Superior temporal gyrus (tissue), 1 donor: ENCODE results near the gene ZBTB17.
"Not testable (repeated sequence)": the region's sequence is repeated elsewhere in the genome, so short reads cannot be mapped to it uniquely, and the experiment has no call there.

ENCODE experiments used
- DNase-seq: peaks from one replicate; pipeline ENCODE4 v3.0.0-alpha.2; 2016; ENCODE audit errors: extremely low spot score

Gene ZBTB17

DNA sequence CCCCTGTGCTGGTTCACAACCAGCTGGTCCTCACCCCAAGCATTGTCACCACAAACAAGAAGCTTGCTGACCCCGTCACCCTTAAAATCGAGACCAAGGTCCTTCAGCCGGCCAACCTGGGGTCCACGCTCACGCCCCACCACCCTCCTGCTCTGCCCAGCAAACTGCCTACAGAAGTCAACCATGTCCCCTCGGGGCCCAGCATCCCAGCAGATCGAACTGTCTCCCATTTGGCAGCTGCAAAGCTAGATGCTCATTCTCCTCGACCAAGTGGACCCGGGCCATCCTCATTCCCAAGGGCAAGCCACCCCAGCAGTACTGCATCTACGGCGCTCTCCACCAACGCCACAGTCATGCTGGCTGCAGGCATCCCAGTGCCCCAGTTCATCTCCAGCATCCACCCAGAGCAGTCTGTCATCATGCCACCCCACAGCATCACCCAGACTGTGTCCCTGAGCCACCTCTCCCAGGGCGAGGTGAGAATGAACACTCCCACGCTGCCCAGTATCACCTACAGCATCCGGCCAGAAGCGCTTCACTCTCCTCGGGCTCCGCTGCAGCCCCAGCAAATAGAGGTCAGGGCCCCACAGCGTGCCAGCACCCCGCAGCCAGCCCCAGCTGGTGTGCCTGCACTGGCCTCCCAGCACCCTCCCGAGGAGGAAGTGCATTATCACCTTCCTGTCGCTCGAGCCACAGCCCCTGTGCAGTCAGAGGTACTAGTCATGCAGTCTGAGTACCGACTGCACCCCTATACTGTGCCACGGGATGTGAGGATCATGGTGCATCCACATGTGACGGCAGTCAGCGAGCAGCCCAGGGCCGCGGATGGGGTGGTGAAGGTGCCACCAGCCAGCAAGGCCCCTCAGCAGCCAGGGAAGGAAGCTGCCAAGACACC is 40.6 kb downstream of the ZBTB17 start:
- DNase-seq, result no peak

DNA sequence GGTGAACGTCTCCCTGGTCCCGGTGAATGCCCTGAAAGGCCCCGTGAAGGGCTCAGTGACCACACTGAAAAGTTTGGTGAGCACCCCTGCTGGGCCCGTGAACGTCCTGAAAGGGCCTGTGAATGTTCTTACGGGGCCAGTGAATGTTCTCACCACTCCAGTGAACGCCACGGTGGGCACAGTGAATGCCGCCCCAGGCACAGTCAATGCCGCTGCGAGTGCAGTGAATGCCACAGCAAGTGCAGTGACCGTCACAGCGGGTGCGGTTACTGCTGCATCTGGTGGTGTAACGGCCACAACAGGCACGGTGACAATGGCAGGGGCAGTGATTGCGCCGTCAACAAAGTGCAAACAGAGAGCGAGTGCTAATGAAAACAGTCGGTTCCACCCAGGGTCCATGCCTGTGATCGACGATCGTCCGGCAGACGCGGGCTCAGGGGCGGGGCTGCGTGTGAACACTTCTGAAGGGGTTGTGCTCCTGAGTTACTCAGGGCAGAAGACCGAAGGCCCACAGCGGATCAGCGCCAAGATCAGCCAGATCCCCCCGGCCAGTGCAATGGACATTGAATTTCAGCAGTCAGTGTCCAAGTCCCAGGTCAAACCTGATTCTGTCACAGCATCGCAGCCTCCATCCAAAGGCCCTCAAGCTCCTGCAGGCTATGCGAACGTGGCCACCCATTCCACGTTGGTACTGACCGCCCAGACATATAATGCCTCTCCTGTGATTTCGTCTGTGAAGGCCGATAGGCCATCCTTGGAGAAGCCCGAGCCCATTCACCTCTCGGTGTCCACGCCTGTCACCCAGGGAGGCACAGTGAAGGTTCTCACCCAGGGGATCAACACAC is 41.5 kb downstream of the ZBTB17 start:
- DNase-seq, result no peak

DNA sequence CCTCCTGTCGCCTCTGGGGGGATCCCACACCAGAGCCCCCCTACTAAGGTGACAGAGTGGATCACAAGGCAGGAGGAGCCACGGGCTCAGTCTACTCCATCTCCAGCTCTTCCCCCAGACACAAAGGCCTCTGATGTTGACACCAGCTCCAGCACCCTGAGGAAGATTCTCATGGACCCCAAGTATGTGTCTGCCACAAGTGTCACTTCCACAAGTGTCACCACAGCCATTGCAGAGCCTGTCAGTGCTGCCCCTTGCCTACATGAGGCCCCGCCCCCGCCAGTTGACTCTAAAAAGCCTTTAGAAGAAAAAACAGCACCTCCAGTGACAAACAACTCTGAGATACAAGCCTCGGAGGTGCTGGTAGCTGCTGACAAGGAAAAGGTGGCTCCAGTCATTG is 42.2 kb downstream of the ZBTB17 start:
- DNase-seq, result no peak

DNA sequence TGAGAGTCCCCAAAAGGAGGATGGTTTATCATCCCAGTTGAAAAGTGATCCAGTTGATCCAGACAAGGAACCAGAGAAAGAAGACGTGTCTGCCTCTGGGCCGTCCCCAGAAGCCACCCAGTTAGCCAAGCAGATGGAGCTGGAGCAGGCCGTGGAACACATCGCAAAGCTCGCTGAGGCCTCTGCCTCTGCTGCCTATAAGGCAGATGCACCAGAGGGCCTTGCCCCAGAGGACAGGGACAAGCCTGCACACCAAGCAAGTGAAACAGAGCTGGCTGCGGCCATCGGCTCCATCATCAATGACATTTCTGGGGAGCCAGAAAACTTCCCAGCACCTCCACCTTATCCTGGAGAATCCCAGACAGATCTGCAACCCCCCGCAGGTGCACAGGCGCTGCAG is 43.3 kb downstream of the ZBTB17 start:
- DNase-seq, result no peak

DNA sequence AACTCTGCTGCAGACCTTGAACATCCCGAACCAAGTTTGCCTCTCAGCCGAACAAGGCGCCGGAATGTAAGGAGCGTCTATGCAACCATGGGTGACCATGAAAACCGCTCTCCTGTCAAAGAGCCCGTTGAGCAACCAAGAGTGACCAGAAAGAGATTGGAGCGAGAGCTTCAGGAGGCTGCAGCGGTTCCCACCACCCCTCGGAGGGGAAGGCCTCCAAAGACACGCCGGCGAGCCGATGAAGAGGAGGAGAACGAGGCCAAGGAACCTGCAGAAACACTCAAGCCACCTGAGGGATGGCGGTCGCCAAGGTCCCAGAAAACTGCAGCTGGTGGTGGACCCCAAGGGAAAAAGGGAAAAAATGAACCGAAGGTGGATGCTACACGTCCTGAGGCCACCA is 44.0 kb downstream of the ZBTB17 start:
- DNase-seq, result no peak

DNA sequence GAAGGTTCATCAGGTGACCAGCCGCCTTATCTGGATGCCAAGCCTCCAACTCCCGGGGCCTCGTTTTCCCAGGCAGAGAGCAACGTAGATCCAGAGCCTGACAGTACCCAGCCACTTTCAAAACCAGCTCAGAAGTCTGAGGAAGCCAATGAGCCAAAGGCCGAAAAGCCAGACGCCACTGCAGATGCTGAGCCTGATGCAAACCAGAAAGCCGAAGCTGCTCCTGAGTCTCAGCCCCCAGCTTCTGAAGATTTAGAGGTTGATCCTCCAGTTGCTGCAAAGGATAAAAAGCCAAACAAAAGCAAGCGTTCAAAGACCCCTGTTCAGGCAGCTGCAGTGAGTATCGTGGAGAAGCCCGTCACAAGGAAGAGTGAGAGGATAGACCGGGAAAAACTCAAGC is 44.5 kb downstream of the ZBTB17 start:
- no peak for DNase-seq

DNA sequence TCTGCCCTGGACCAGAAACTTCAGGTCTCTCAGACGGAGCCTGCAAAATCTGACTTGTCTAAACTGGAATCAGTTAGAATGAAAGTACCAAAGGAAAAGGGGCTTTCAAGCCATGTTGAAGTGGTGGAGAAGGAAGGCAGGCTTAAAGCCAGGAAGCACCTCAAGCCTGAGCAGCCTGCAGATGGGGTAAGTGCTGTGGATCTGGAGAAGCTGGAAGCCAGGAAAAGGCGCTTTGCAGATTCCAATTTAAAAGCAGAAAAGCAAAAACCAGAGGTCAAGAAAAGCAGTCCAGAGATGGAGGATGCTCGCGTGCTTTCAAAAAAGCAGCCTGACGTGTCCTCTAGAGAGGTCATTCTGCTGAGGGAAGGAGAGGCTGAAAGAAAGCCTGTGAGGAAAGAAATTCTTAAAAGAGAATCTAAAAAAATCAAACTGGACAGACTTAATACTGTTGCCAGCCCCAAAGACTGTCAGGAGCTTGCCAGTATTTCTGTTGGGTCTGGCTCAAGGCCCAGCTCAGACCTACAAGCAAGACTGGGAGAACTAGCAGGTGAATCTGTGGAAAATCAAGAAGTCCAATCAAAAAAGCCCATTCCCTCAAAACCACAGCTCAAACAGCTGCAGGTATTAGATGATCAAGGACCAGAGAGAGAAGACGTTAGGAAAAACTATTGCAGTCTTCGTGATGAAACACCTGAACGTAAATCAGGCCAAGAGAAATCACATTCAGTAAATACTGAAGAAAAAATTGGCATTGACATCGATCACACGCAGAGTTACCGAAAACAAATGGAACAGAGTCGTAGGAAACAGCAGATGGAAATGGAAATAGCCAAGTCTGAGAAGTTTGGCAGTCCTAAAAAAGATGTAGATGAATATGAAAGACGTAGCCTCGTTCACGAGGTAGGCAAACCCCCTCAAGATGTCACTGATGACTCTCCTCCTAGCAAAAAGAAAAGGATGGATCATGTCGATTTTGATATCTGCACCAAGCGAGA is 46.6 kb downstream of the ZBTB17 start:
- DNase-seq, result no peak

DNA sequence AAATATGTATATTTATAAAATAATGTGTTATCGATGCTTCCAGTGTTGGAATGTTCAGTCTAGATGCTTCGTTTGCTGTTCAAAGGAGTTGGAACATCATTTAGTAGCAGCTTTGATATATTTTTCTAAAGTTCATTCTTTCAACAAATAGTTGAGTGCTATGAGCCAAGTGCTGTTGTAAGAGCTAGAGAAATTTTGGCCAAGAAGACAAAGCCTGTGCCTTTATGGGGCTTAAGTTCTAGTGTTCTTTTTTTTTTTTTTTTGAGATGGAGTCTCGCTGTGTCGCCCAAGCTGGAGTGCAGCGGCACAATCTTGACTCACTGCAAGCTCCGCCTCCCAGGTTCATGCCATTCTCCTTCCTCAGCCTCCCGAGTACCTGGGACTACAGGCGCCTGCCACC is 49.5 kb downstream of the ZBTB17 start:
- not testable (repeated sequence) for DNase-seq

DNA sequence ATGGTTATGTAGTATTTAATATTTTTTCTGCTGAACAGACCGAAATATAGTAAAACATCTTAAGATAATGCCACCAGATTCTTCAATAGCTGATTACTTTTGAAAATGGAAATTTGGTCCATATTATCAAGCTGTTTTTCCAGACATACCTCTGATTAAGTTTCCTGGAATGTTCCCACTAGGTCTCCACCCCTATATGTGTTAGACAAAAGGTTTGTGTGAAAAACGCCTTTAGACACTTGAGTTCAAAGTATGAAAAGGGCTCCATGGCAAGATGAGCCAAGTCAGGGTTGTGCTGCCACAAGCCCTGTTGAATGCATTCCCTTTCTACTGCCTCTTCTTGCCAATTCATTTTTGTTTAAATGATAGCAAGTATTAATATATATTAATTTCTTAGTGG is 52.7 kb downstream of the ZBTB17 start:
- no peak for DNase-seq

DNA sequence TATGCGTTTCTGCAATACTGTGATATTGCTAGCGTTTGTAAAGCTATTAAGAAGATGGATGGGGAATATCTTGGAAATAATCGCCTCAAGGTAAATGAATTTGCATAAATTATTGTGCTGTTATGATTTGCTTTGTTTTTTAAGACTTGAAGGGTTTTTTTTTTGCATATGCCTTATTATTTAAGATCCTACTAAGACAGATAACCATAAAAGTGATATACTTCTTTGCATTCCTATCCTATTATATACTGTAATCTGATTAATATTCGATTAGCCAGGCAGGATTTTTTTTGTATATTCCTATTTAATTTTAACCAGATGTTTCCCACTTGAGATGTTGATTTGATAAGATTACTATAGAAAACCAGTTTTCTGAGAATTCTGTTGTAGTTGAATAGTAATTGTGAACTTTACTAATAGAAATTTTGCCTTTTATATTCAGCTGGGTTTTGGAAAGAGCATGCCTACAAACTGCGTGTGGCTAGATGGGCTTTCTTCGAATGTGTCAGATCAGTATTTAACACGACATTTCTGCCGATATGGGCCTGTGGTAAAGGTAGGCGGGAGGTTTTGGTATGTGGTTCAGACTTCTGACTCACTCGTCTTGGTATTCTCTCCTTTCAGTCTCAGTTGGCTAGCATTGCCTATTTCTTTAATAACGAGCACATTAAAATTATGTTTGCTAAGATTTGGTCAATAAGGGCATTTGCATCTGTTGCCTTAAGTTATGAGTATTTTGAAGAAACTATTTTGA is 56.8 kb downstream of the ZBTB17 start:
- no peak for DNase-seq

DNA sequence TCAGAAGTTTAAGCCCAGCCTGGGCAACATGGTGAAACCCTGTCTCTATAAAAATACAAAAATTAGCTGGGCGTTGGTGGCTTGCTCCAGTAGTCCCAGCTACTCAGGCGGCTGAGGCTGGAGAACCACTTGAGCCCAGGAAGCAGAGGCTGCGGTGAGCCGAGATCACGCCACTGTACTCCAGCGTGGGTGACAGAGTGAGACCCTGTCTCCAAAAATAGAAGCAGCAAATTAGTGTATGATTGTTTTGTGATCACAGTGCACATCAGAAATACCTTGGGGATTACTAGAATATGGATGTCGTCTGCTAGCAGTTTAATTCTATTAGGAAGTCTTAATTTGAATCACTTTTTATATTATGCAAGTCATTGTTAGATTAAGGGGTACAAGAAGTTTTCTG is 59.0 kb downstream of the ZBTB17 start:
- DNase-seq, result no peak

DNA sequence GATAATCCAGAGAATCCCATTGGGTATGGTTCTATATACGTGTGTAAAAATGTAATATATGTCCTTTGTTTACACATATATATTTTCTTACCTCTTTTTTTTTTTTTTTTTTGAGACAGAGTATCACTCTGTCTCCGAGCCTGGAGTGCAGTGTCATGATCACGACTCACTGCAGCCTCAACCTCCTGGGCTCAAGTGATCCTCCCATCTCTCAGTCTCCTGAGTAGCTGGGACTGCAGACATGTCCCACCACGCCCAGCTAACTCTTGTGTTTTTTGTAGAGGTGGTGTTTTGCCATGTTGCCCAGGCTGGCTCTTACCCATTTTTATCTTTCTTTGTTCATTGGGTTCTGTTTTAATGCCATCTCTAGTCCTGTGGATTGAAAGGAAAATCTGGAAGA is 59.5 kb downstream of the ZBTB17 start:
- DNase-seq, result no peak

DNA sequence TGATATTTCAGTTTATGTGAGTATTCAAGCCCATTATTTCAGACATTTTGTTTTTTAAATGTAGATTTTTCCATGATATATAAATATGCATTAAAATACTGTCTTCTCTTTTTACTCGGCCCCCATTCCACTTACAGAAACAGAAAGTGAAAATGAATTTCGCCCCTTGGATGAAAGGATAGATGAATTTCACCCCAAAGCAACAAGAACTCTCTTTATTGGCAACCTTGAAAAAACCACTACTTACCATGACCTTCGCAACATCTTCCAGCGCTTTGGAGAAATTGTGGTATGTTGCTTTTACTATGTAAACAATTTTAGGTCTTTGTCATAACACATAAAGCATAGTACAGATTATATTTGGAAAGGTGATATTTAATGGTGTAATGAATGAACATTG is 59.9 kb downstream of the ZBTB17 start:
- DNase-seq, result no peak

DNA sequence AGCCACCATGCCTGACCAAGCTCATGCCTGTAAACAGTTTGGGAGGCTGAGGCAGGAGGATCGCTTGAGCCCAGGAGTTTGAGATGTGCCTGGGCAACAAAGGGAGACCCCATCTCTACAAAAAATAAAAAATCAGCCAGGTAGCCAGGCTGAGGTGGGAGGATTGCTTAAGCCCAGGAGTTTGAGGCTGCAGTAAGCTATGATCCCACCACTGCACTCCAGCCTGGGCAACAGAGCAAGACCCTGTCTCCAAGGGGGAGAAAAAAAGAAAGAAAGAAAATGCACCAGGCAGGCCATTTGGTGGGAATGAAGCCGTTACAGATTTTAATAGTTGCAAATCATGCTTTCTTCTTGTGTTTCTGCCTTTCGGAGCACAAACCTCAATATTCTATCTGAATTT is 62.3 kb downstream of the ZBTB17 start:
- DNase-seq, result not testable (repeated sequence)

DNA sequence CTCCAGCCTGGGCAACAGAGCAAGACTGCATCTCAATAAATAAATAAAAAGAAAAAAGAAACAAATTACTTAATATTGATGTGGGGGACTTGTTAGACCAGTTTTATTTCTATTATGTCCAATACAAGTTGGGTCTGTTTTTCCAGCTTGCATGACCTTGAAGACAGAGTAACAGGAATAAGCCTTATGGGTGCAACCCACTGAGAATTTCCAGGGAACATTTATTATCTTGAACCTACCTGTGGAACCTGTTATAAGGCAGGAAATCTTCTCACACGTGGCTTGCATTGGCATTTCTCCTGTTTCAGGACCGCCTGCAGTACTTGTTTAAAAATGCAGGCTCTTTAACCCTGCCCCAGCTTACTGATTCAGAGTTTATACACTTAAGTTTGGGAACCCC is 64.0 kb downstream of the ZBTB17 start:
- no peak for DNase-seq

DNA sequence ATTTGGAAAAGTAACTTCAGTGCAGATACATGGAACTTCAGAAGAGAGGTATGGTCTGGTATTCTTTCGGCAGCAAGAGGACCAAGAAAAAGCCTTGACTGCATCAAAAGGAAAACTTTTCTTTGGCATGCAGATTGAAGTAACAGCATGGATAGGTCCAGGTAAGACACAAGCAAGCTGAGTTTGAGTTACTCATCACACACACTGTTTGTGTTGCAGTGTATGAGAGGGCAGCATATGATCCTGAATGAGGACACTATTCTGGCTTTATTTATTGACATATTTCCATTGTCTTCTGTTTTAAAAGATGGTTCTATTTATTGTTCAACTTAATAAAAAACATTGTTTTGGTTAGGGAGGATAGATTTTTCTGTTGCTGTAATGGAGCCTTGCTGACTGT is 64.8 kb downstream of the ZBTB17 start:
- DNase-seq, result no peak

DNA sequence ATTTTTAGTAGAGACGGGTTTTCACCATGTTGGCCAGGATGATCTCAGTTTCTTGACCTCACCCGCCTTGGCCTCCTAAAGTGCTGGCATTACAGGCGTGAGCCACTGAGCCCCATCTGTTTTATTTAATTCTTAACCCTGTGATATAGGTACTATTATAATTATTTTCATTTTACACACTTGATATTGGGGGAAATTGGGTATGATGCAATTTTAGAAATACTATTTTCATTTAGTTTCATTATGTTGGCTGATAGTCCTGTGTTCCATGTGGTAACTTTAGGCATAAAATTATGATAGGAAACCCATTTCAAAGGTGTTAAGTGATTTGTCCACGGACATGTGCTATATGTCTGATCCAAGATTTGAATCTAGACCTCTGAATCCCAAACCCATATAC is 67.3 kb downstream of the ZBTB17 start:
- no peak for DNase-seq

DNA sequence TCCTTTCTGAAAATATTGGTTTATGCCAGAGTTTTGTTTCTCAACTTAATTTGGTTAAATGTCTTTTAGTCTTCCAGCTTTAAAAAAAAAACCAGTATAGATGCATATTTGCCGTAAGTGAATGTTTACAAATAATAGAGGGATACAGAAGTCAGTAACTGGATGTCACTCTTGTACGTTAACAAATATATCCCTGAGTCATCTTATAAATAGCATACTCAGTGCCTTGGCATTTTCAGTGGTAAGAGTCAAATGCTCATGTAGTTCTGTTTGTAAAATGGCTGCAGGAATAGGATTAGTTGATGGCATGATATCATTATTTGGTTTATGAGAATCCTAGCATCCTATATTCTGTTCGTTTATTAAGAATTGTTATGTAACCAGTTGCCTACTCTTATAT is 73.0 kb downstream of the ZBTB17 start:
- DNase-seq, result no peak

DNA sequence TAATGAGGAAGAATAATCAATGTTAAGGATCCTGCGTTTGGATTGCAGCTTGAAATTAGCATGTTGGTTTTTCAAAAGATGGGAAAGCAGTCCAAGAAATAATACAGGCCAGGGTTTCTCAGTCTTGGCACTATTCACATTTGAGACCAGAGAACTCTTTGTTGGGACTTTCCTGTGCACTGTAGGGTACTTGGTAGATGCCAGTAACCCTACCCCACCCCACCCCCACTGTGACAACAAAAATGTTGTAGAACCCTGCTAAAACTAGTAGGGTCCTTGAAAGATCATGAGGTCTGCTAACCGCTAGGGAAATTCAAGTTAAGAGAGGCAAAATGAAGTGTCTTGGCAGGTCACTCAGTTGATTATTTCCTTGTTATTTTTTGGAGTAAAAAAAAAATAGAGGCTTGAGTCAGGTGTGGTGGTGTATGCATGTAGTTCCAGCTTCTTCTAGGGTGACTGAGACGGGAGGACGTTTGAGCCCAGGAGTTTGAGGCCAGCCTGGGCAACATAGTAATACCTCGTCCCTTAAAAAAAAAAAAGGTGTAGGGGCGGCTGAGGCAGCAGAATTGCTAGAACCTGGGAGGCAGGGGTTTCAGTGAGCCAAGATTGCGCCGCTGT is 75.1 kb downstream of the ZBTB17 start:
- DNase-seq, result no peak

DNA sequence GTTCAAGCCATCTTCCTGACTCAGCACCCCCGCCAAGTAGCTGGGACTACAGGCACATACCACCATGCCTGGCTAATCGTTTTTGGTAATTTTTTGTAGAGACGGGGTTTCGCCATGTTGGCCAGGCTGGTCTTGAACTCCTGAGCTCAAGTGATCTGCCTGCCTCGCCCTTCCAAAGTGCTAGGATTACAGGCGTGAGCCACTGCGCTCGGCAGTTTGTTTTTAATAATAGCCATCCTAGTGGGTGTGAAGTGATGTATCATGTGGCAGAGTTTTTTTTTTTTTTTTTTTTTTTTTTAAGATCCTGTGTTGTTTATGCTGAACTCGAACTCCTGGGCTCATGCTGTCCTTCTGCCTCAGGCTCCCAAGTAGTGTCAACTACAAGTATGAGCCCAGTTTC is 76.6 kb downstream of the ZBTB17 start:
- DNase-seq, result no peak
